PC-9 (cell line): ENCODE data around the gene WDFY3. TPM values are rescaled to one million over a fixed set of nuclear protein-coding genes. Genes with fewer than 3 reads are reported as not detected.

Experiments
- BruUV-seq: library from RNA; stranded (reverse); fragments of 400-500 nt; replicated peaks from 2 replicates; lab custom pipeline; 2021; lab: Mats Ljungman, UMichigan
- CTCF ChIA-PET: fragments of 300-600 bp; sonication (Branson Sonifier 250); formaldehyde crosslinking; loops from one replicate; lab custom pipeline; 2022; ENCODE audit warnings: antibody characterized with exemption; lab: Charles Lee
- POLR2A ChIA-PET: fragments of 300-600 bp; sonication (Branson Sonifier 250); formaldehyde crosslinking; loops from one replicate; lab custom pipeline; 2022; ENCODE audit warnings: antibody characterized with exemption; ENCODE audit not compliant: unreplicated experiment; lab: Charles Lee
- DNase-seq, 2 experiments: peaks; one replicate each; pipeline versions ENCODE4 v3.0.0 to v3.0.0-alpha.2; 2015 to 2022; ENCODE audit warnings: mixed read lengths in 1 of 2
- H2AFZ ChIP-seq: fragments of 200-600 bp; sonication (generic); 2 replicates; pipeline ENCODE4 v1.8.1; 2017; ENCODE audit warnings: antibody characterized with exemption
- H3F3A ChIP-seq: fragments of 200-600 bp; sonication (generic); 2 replicates; pipeline ENCODE4 v1.8.1; 2017; ENCODE audit warnings: antibody characterized with exemption, mild to moderate bottlenecking, low read depth; ENCODE audit not compliant: insufficient read depth
- H3K27ac ChIP-seq: fragments of 200-600 bp; sonication (generic); 2 replicates; pipeline ENCODE4 v1.6.1; 2016; ENCODE audit warnings: mixed run types
- H3K27me3 ChIP-seq: fragments of 200-600 bp; sonication (generic); 2 replicates; pipeline ENCODE4 v1.6.1; 2016; ENCODE audit warnings: low read depth, mixed run types; ENCODE audit not compliant: insufficient read depth
- H3K36me3 ChIP-seq: fragments of 200-600 bp; sonication (generic); 2 replicates; pipeline ENCODE4 v1.6.1; 2016; ENCODE audit warnings: low read depth, mixed run types
- H3K4me1 ChIP-seq: fragments of 200-600 bp; sonication (generic); replicated peaks from 2 replicates; pipeline ENCODE4 v1.6.1; 2016; ENCODE audit warnings: mixed run types; ENCODE audit not compliant: insufficient read depth
- H3K4me2 ChIP-seq: fragments of 200-600 bp; sonication (generic); 2 replicates; pipeline ENCODE4 v1.6.1; 2017; ENCODE audit warnings: mixed run types
- H3K4me3 ChIP-seq: fragments of 200-600 bp; sonication (generic); 2 replicates; pipeline ENCODE4 v1.6.1; 2016; ENCODE audit warnings: mixed run types
- H3K79me2 ChIP-seq: fragments of 200-600 bp; sonication (generic); 2 replicates; pipeline ENCODE4 v1.6.1; 2017; ENCODE audit warnings: low read depth, mixed run types
- H3K9me2 ChIP-seq: fragments of 200-600 bp; sonication (generic); 2 replicates; pipeline ENCODE4 v1.8.1; 2017; ENCODE audit warnings: mild to moderate bottlenecking; ENCODE audit not compliant: insufficient read depth
- H3K9me3 ChIP-seq: fragments of 200-600 bp; sonication (generic); 2 replicates; pipeline ENCODE4 v1.8.1; 2016; ENCODE audit warnings: low read depth; ENCODE audit not compliant: insufficient read depth
- H4K20me1 ChIP-seq: fragments of 200-600 bp; sonication (generic); 2 replicates; pipeline ENCODE4 v1.8.1; 2017; ENCODE audit not compliant: insufficient read depth
- EZH2 ChIP-seq: fragments of 200-600 bp; sonication (generic); IDR thresholded peaks from 2 replicates; pipeline ENCODE4 v1.8.0; 2017; ENCODE audit warnings: antibody characterized with exemption, low read depth
- intact Hi-C: fragments of 100-400 bp; cut with micrococcal nuclease; formaldehyde crosslinking; loops from one replicate; pipeline ENCODE4 v1.10.0; 2022; ENCODE audit not compliant: unreplicated experiment
- total RNA-seq: library from RNA; stranded (reverse); gene quantifications from 2 replicates; pipeline ENCODE4 v1.2.3, GENCODE V29; 2021
- TF ChIP-seq, protein P1 (sequence below): fragments of 200-600 bp; sonication (generic); conservative IDR thresholded peaks from 2 replicates; pipeline ENCODE4 v1.6.1; 2017; ENCODE audit warnings: mixed run types, antibody characterized with exemption, mild to moderate bottlenecking, moderate library complexity

Gene WDFY3
- total RNA-seq, 1 experiment from 2014 or later, result 35.4 TPM

DNA sequence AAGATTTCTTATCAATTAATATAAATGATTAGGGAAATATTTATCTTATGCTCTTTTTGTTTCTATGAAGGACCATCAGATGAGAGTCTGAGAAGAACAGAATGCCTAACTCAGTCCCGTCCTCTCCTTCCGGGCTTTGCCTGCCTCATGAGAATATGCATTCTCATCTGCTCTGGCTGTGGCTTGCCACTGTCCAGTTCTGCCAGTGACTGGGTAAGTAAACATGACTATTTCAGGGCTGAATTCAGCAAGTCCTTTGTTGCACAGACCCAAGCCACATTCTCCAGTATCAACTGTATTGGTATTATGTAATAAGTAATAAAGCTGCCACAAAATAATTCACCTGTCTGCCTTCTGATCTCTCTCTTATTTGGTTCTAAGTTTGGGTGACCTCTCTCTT is 110.7 kb downstream of the WDFY3 start:
- Histone ChIP-seq H3F3A (no peaks in the 10 kb centered on the region), H3K27ac (no peak overlapping the region), H4K20me1 (no peaks in the 10 kb centered on the region), H3K4me2 (no peak overlapping the region), H3K79me2 (no peaks in the 10 kb centered on the region), H2AFZ (no peak overlapping the region), H3K4me1 (0 out of 2 replicates have a peak, but pooled peaks cover 6% of the 10 kb centered on the region), H3K27me3 (no peaks in the 10 kb centered on the region), H3K9me2 (no peaks in the 10 kb centered on the region), H3K36me3 (no peaks in the 10 kb centered on the region), H3K9me3 (no peaks in the 10 kb centered on the region), H3K4me3 (no peak overlapping the region)
- intact Hi-C loops, result no loop called here
- no peak for DNase-seq
- ChIA-PET POLR2A (no interaction called here), CTCF (no interaction called here)
- TF ChIP-seq, protein P1, sequence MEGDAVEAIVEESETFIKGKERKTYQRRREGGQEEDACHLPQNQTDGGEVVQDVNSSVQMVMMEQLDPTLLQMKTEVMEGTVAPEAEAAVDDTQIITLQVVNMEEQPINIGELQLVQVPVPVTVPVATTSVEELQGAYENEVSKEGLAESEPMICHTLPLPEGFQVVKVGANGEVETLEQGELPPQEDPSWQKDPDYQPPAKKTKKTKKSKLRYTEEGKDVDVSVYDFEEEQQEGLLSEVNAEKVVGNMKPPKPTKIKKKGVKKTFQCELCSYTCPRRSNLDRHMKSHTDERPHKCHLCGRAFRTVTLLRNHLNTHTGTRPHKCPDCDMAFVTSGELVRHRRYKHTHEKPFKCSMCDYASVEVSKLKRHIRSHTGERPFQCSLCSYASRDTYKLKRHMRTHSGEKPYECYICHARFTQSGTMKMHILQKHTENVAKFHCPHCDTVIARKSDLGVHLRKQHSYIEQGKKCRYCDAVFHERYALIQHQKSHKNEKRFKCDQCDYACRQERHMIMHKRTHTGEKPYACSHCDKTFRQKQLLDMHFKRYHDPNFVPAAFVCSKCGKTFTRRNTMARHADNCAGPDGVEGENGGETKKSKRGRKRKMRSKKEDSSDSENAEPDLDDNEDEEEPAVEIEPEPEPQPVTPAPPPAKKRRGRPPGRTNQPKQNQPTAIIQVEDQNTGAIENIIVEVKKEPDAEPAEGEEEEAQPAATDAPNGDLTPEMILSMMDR, result no peak
- no peak for TF ChIP-seq EZH2
- BruUV-seq, result no TSS peak

DNA sequence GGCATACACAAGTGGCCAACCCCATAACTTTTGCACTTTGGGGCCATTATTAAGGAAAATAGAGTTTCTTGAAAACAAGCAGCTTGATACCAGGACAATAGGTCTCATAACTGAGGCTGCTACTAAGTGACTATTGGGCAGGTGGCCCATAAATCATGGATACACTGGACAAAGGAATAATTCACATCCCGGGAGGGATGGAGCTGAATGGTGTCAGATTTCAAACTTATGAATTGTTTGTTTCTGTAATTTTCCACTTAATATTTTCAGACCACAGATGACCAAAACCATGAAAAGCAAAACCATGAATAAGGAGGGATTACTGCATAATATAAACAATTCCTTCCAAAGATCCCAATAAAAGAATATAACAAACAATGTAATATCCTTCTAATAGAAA is 114.4 kb downstream of the WDFY3 start:
- intact Hi-C loops, result no loop called here
- no peak for DNase-seq
- no peaks in the 10 kb centered on the region for H4K20me1 ChIP-seq
- H3K27ac ChIP-seq, result no peak overlapping the region
- ChIA-PET CTCF (no interaction called here), POLR2A (no interaction called here)
- no peaks in the 10 kb centered on the region for H3K27me3 ChIP-seq
- no peak for TF ChIP-seq EZH2
- TF ChIP-seq, protein P1, result no peak
- H3K4me3 ChIP-seq, result no peak overlapping the region
- 0 out of 2 replicates have a peak, but pooled peaks cover 6% of the 10 kb centered on the region for H3K4me1 ChIP-seq
- H3F3A ChIP-seq, result no peaks in the 10 kb centered on the region
- no TSS peak for BruUV-seq
- H3K9me2 ChIP-seq, result no peaks in the 10 kb centered on the region
- H2AFZ ChIP-seq, result no peak overlapping the region
- no peaks in the 10 kb centered on the region for H3K9me3 ChIP-seq
- H3K36me3 ChIP-seq, result no peaks in the 10 kb centered on the region
- H3K4me2 ChIP-seq, result no peak overlapping the region
- no peaks in the 10 kb centered on the region for H3K79me2 ChIP-seq

- Histone ChIP-seq H3K9me3 (no peaks in the 10 kb centered on the region), H3K27ac (no peak overlapping the region), H3K79me2 (no peaks in the 10 kb centered on the region), H3K4me3 (no peak overlapping the region), H3K27me3 (no peaks in the 10 kb centered on the region), H3K4me2 (no peak overlapping the region), H4K20me1 (no peaks in the 10 kb centered on the region), H3K4me1 (0 out of 2 replicates have a peak, but pooled peaks cover 6% of the 10 kb centered on the region), H3K9me2 (no peaks in the 10 kb centered on the region), H2AFZ (no peak overlapping the region), H3K36me3 (no peaks in the 10 kb centered on the region), H3F3A (no peaks in the 10 kb centered on the region)
- intact Hi-C loops, result no loop called here
- ChIA-PET POLR2A (no interaction called here), CTCF (no interaction called here)
- BruUV-seq, result no TSS peak
- DNase-seq, result no peak
- TF ChIP-seq, protein P1, result no peak
- TF ChIP-seq EZH2, result no peak
Measured at GRCh38 chr4:84849051-84849640, 117.3 kb downstream of the WDFY3 start.
